Gastrocnemius medialis (tissue), 4 donors: Measurements from ENCODE around the gene PDE6G. TPM values are rescaled to one million over a fixed set of nuclear protein-coding genes. Genes with fewer than 3 reads are reported as not detected.

Experiments
- ATAC-seq, 2 donors: fragments of 150-250 bp; one replicate each; pipeline ENCODE4 v1.9.1; 2016
- DNase-seq, 2 donors: peaks; one replicate each; pipeline ENCODE4 v3.0.0-alpha.2; 2019
- H3K27ac ChIP-seq, 4 donors: fragments of 200-600 bp; sonication (generic); 1 replicate in 1 of 4; 2 replicates in 3 of 4; pipeline ENCODE4 v1.5.1; 2016 to 2018; ENCODE audit warnings: mild to moderate bottlenecking in 2 of 4, moderate library complexity in 1 of 4
- H3K27me3 ChIP-seq, 3 donors: fragments of 200-600 bp; sonication (generic) in 2 of 3; 1 replicate in 1 of 3; 2 replicates in 2 of 3; pipeline versions ENCODE4 v1.5.1 to v1.6.0; 2016 to 2019; ENCODE audit warnings: mild to moderate bottlenecking in 1 of 3, moderate library complexity in 1 of 3
- H3K36me3 ChIP-seq, 2 donors: fragments of 200-600 bp; sonication (generic) in 1 of 2; one replicate each; pipeline ENCODE4 v1.5.1; 2017 to 2018
- H3K4me1 ChIP-seq, 2 donors: fragments of 200-600 bp; sonication (generic) in 1 of 2; one replicate each; pipeline ENCODE4 v1.5.1; 2016 to 2017; ENCODE audit warnings: mild to moderate bottlenecking in 2 of 2
- H3K4me3 ChIP-seq, 4 donors: fragments of 200-600 bp; sonication (generic) in 3 of 4; 1 replicate in 1 of 4; 2 replicates in 3 of 4; pipeline ENCODE4 v1.5.1; 2016 to 2019; ENCODE audit warnings: mild to moderate bottlenecking in 2 of 4
- H3K9me3 ChIP-seq, 3 donors: fragments of 200-600 bp; sonication (generic) in 2 of 3; 1 replicate in 1 of 3; 2 replicates in 2 of 3; pipeline ENCODE4 v1.5.1; 2016 to 2019
- CTCF ChIP-seq, 5 experiments: fragments of 450-650 bp in 3 of 5; fragments of 200-600 bp in 2 of 5; sonication (generic) in 2 of 5; IDR thresholded peaks in 4 of 5; conservative IDR thresholded peaks in 1 of 5; 1 replicate in 4 of 5; 2 replicates in 1 of 5; pipeline ENCODE4 v1.5.1; 2016 to 2019; ENCODE audit warnings: antibody characterized with exemption in 5 of 5, mild to moderate bottlenecking in 3 of 5, moderate library complexity in 3 of 5
- POLR2A ChIP-seq, 2 donors: fragments of 450-650 bp; IDR thresholded peaks; one replicate each; pipeline ENCODE4 v1.6.1; 2017; ENCODE audit warnings: antibody characterized with exemption in 2 of 2, mild to moderate bottlenecking in 2 of 2, moderate library complexity in 2 of 2
- in situ Hi-C, 4 donors: fragments of 200-750 bp; cut with MboI; loops; one replicate each; pipeline versions ENCODE4 v1.15.0 to v1.8.0; 2017; ENCODE audit warnings: low sequenced_read_pairs in 4 of 4
- intact Hi-C: fragments of 100-400 bp; cut with DNase I; formaldehyde crosslinking; loops from one replicate; pipeline ENCODE4 v1.15.1; 2023; ENCODE audit warnings: low total_unique reads
- total RNA-seq, 4 donors: library from RNA; depleted of rRNA; stranded (reverse); fragments of >200 nt; gene quantifications; one replicate each; pipeline versions ENCODE4 v1.1.0 to v1.2.3, GENCODE V29; 2016

PDE6G gene
- total RNA-seq, 4 donors from 2014 or later, result not detected

- ATAC-seq (no peak), DNase-seq (no peak)
- no peak overlapping the region for H3K4me3 ChIP-seq
- no peaks in the 10 kb centered on the region for H3K27me3 ChIP-seq
- H3K9me3 ChIP-seq, result no peaks in the 10 kb centered on the region
- no peak overlapping the region for H3K27ac ChIP-seq
- TF ChIP-seq POLR2A (IDR thresholded peaks at IDR 0.05), result no peak
- no peak for TF ChIP-seq CTCF (IDR thresholded peaks at IDR 0.05 in 4 of 5, conservative IDR thresholded peaks at IDR 0.05 in 1 of 5)
- no peaks in the 10 kb centered on the region for H3K4me1 ChIP-seq
- in situ Hi-C loops (no loop called here), intact Hi-C loops (no loop called here)
- peaks cover 0 to 100% of the 10 kb centered on the region in 2 donors for H3K36me3 ChIP-seq
These were observed 34.9 kb upstream of the PDE6G start for GRCh38 chr17:81691196-81691595.

- Histone ChIP-seq H3K27ac (no peak overlapping the region), H3K4me3 (no peak overlapping the region), H3K4me1 (peaks cover 3 to 4% of the 10 kb centered on the region in 2 donors), H3K9me3 (no peaks in the 10 kb centered on the region), H3K36me3 (peaks cover 0 to 100% of the 10 kb centered on the region in 2 donors), H3K27me3 (no peaks in the 10 kb centered on the region)
- TF ChIP-seq POLR2A (IDR thresholded peaks at IDR 0.05) (no peak), CTCF (IDR thresholded peaks at IDR 0.05 in 4 of 5, conservative IDR thresholded peaks at IDR 0.05 in 1 of 5) (no peak)
- ATAC-seq (no peak), DNase-seq (no peak)
- intact Hi-C loops (no loop called here), in situ Hi-C loops (no loop called here)
These were observed 34.2 kb upstream of the PDE6G start for GRCh38 chr17:81690549-81690948.

GRCh38 chr17:81690066-81690465 is 33.7 kb upstream of the PDE6G start:
- ATAC-seq (no peak), DNase-seq (no peak)
- Histone ChIP-seq H3K27ac (no peak overlapping the region), H3K4me1 (peaks cover 8% of the 10 kb centered on the region in 2 donors), H3K36me3 (peaks cover 0 to 95% of the 10 kb centered on the region in 2 donors), H3K4me3 (no peak overlapping the region), H3K9me3 (no peaks in the 10 kb centered on the region), H3K27me3 (no peaks in the 10 kb centered on the region)
- intact Hi-C loops, result no loop called here
- TF ChIP-seq CTCF (IDR thresholded peaks at IDR 0.05 in 4 of 5, conservative IDR thresholded peaks at IDR 0.05 in 1 of 5) (no peak), POLR2A (IDR thresholded peaks at IDR 0.05) (no peak)
- in situ Hi-C loops, result no loop called here

- ATAC-seq (no peak), DNase-seq (no peak)
- Histone ChIP-seq H3K4me1 (peaks cover 14 to 16% of the 10 kb centered on the region in 2 donors), H3K27me3 (no peaks in the 10 kb centered on the region), H3K36me3 (peaks cover 0 to 80% of the 10 kb centered on the region in 2 donors), H3K27ac (no peak overlapping the region), H3K9me3 (no peaks in the 10 kb centered on the region), H3K4me3 (no peak overlapping the region)
- intact Hi-C loops (no loop called here), in situ Hi-C loops (no loop called here)
- TF ChIP-seq CTCF (IDR thresholded peaks at IDR 0.05 in 4 of 5, conservative IDR thresholded peaks at IDR 0.05 in 1 of 5) (no peak), POLR2A (IDR thresholded peaks at IDR 0.05) (no peak)
These were observed 32.3 kb upstream of the PDE6G start for GRCh38 chr17:81688616-81689015.
